AG04449 (cell line): ENCODE results near the gene KIF19.

Experiments
- CTCF ChIA-PET: fragments of 350-600 bp; formaldehyde crosslinking; extraction: SDS; loops from one replicate; lab custom pipeline; 2021; ENCODE audit warnings: antibody characterized with exemption; lab: Yijun Ruan, JAX
- POLR2A ChIA-PET: fragments of 400-600, 350-600 bp; formaldehyde crosslinking; extraction: SDS; loops from one replicate; lab custom pipeline; 2020; ENCODE audit warnings: antibody characterized with exemption, inconsistent platforms; lab: Yijun Ruan, JAX
- DNase-seq: peaks from one replicate; pipeline ENCODE4 v3.0.0-alpha.2; 2010; ENCODE audit warnings: low read depth, low spot score
- H3K4me3 ChIP-seq: 2 replicates; pipeline ENCODE4 v1.5.1; 2011; ENCODE audit warnings: low read depth, mild to moderate bottlenecking, control low read depth, low read length
- TF ChIP-seq, protein P1 (sequence below): IDR thresholded peaks from one replicate; pipeline ENCODE4 v1.5.1; 2011; ENCODE audit warnings: mild to moderate bottlenecking, moderate library complexity, low read length, control low read depth, inconsistent platforms; ENCODE audit not compliant: insufficient read depth; ENCODE audit errors: missing control alignments

Gene KIF19

DNA sequence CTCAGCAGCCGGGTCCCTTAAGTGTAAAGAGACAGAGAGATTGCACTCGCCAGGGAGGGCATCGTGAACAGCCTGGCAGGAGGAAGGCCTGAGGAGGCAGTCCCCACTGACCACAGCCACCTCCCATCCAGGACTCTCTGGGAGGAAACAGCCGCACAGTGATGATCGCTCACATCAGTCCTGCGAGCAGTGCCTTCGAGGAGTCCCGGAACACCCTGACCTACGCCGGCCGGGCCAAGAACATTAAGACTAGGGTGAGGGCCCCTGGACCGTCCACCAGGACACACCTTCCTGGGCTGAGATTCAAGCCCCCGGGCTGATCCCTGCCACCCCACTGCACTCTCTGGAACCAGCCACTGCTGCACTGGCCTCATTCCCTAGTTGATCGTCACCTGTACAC, 21.6 kb downstream of the KIF19 start:
- TF ChIP-seq, protein P1, sequence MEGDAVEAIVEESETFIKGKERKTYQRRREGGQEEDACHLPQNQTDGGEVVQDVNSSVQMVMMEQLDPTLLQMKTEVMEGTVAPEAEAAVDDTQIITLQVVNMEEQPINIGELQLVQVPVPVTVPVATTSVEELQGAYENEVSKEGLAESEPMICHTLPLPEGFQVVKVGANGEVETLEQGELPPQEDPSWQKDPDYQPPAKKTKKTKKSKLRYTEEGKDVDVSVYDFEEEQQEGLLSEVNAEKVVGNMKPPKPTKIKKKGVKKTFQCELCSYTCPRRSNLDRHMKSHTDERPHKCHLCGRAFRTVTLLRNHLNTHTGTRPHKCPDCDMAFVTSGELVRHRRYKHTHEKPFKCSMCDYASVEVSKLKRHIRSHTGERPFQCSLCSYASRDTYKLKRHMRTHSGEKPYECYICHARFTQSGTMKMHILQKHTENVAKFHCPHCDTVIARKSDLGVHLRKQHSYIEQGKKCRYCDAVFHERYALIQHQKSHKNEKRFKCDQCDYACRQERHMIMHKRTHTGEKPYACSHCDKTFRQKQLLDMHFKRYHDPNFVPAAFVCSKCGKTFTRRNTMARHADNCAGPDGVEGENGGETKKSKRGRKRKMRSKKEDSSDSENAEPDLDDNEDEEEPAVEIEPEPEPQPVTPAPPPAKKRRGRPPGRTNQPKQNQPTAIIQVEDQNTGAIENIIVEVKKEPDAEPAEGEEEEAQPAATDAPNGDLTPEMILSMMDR, result no peak
- no peak overlapping the region for H3K4me3 ChIP-seq
- no peak for DNase-seq
- ChIA-PET POLR2A (no interaction called here), CTCF (interaction anchor here (1.0 kb wide), 1 partner anchor 20 kb away, joined by 3 read pairs; the partner anchor contains the start of gene GPR142)

DNA sequence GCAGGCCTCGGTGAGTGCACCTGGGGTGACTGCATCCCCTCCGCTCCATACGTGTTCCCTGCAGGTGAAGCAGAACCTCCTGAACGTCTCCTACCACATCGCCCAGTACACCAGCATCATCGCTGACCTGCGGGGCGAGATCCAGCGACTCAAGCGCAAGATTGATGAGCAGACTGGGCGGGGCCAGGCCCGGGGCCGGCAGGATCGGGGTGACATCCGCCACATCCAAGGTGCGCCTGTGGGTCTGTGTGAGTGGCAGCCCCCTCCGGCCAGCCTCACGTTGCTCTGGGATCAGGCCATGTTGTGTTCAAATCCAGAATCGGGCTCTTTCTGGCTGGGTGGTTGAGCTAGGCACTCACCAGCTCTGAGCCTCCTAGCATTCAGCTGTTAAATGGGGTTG, 23.1 kb downstream of the KIF19 start:
- DNase-seq, result no peak
- H3K4me3 ChIP-seq, result no peak overlapping the region
- TF ChIP-seq, protein P1, result no peak
- ChIA-PET POLR2A (no interaction called here), CTCF (no interaction called here)

DNA sequence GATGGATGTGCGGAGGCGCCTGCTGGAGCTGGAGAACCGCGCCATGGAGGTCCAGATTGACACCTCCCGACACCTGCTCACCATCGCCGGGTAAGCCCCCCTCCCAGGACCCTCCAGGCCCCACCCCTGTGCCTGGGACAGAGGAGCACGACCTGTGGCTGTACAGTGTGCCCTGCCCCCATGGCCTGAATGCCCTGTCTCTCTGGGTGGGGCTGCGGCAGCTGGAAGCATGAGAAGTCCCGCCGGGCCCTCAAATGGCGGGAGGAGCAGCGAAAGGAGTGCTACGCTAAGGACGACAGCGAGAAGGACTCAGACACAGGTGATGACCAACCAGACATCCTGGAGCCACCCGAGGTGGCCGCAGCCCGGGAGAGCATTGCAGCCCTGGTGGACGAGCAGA, 24.5 kb downstream of the KIF19 start:
- ChIA-PET POLR2A (no interaction called here), CTCF (no interaction called here)
- TF ChIP-seq, protein P1, result no peak
- no peak overlapping the region for H3K4me3 ChIP-seq
- no peak for DNase-seq

DNA sequence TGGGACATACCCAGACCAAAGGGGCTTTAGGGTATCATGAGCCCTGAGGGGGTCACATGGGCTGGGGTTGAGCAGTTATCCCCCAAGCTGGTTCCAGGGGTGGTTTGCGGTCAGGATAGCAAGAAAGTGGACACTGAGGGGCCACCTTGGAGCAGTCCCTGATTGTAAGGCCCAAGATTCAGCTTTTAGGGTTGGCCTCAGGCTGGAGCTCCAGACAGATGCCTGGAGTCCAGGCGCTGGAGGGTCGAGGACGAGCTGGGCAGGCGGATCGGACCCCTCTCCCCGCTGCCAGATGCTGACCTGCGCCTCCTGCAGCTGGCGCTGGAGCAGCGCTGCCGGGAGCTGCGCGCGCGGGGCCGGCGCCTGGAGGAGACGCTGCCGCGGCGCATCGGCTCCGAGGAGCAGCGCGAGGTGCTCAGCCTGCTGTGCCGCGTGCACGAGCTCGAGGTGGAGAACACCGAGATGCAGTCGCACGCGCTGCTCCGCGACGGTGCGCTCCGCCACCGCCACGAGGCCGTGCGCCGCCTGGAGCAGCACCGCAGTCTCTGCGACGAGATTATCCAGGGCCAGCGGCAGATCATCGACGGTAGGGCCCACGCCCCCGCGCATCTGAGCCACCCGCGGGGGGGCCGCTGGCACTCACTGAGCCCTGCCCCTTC, 25.7 kb downstream of the KIF19 start:
- no peak for DNase-seq
- H3K4me3 ChIP-seq, result no peak overlapping the region
- TF ChIP-seq, protein P1, result no peak
- POLR2A ChIA-PET, result no interaction called here
- CTCF ChIA-PET, result interaction anchor here (1.8 kb wide), 1 partner anchor 17 kb away, joined by 7 read pairs; no protein-coding TSS in a partner anchor

DNA sequence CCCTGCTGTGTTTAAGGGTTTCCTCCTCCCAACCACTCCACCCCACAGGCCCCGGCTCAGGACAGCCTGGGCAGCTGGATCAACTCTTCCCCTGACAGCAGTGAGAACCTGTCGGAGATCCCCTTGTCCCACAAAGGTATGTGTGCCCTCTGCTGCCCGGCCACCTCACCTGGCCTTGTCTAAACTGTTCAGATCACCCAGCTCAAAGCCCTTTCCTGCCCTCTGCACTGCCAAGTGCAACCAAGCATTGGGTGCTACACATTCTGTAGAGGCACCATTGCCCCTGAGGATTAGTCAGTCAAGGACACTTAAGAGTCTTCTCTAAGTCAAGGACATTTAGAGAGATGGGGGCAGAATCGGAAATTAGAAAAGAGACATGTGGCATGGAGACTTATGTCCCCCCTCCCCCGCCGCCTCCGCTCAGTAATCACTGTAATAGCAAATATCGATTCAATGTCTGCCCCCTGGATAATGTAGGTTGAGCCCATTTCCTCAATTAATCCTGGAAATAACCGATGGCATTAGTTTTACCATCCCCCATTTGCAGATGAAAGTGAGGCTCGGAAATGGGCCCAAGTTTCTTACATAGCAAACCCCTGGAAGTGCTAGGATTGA, 27.5 kb downstream of the KIF19 start:
- ChIA-PET CTCF (interaction anchor here (0.8 kb wide), 1 partner anchor 55 kb away, joined by 4 read pairs; no protein-coding TSS in a partner anchor), POLR2A (no interaction called here)
- TF ChIP-seq, protein P1, result no peak
- no peak for DNase-seq
- no peak overlapping the region for H3K4me3 ChIP-seq

DNA sequence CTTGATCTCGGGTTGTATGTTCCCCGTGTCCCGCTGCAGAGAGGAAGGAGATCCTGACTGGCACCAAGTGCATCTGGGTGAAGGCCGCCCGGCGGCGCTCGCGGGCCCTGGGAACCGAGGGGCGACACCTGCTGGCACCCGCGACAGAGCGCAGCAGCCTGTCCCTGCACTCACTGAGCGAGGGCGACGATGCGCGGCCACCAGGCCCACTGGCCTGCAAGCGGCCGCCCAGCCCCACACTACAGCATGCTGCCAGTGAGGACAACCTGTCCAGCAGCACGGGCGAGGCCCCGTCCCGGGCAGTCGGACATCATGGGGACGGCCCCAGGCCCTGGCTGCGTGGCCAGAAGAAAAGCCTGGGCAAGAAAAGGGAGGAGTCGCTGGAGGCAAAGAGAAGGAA, 28.1 kb downstream of the KIF19 start:
- ChIA-PET CTCF (interaction anchor here (1.3 kb wide), 1 partner anchor 14 kb away, joined by 4 read pairs; no protein-coding TSS in a partner anchor), POLR2A (no interaction called here)
- no peak overlapping the region for H3K4me3 ChIP-seq
- TF ChIP-seq, protein P1, result no peak
- DNase-seq, result no peak
